H1 (cell line): Measurements from ENCODE around the gene PKP1. TPM values are rescaled to one million over a fixed set of nuclear protein-coding genes. Genes with fewer than 3 reads are reported as not detected.

Experiments
- CTCF ChIA-PET: fragments of 300-600 bp; sonication (Branson Sonifier 250); formaldehyde crosslinking; loops from one replicate; lab custom pipeline; 2021; ENCODE audit not compliant: partially characterized antibody; lab: Charles Lee
- POLR2A ChIA-PET: fragments of 300-600 bp; sonication (Branson Sonifier 250); formaldehyde crosslinking; loops from one replicate; lab custom pipeline; 2021; ENCODE audit warnings: inconsistent platforms; ENCODE audit not compliant: partially characterized antibody; lab: Charles Lee
- DNase-seq, 2 experiments: peaks; one replicate each; pipeline versions ENCODE4 v3.0.0 to v3.0.0-alpha.2; 2010 to 2022; ENCODE audit warnings: low spot score in 2 of 2, low read depth in 1 of 2, mixed read lengths in 1 of 2
- FAIRE-seq: peaks from 2 replicates; lab custom pipeline; 2011; peaks lifted over from hg19 to GRCh38; lab: Jason Lieb, UNC
- H2AFZ ChIP-seq: 2 replicates; pipeline ENCODE4 v1.8.1; 2012; ENCODE audit warnings: low read length, inconsistent platforms
- H2AK5ac ChIP-seq: 2 replicates; pipeline ENCODE4 v1.6.1; 2013; ENCODE audit warnings: low read depth, low read length
- H2BK120ac ChIP-seq: replicated peaks from 2 replicates; pipeline ENCODE3; 2013; ENCODE audit warnings: low read depth, low read length, inconsistent platforms
- H2BK12ac ChIP-seq: 2 replicates; pipeline ENCODE4 v1.6.1; 2013; ENCODE audit warnings: low read depth, low read length
- H2BK15ac ChIP-seq: 2 replicates; pipeline ENCODE4 v1.6.1; 2013; ENCODE audit warnings: low read length
- H2BK20ac ChIP-seq: 2 replicates; pipeline ENCODE4 v1.6.1; 2013; ENCODE audit warnings: low read length
- H2BK5ac ChIP-seq: 2 replicates; pipeline ENCODE4 v1.6.1; 2013; ENCODE audit warnings: low read depth, low read length
- H3K14ac ChIP-seq: 2 replicates; pipeline ENCODE4 v1.6.1; 2013; ENCODE audit warnings: inconsistent platforms; ENCODE audit not compliant: insufficient read length
- H3K18ac ChIP-seq: 2 replicates; pipeline ENCODE4 v1.6.1; 2013; ENCODE audit warnings: low read length; ENCODE audit errors: extremely low read depth
- H3K23ac ChIP-seq: 2 replicates; pipeline ENCODE4 v1.6.1; 2013; ENCODE audit warnings: inconsistent platforms; ENCODE audit not compliant: insufficient read length
- H3K23me2 ChIP-seq: 2 replicates; pipeline ENCODE4 v1.6.1; 2013; ENCODE audit warnings: low read depth, low read length
- H3K27ac ChIP-seq: 2 replicates; pipeline ENCODE4 v1.6.1; 2011; ENCODE audit warnings: low read depth, low read length, inconsistent platforms
- H3K27me3 ChIP-seq, 4 experiments: replicated peaks in 1 of 4; 1 replicate in 1 of 4; 2 replicates in 3 of 4; pipeline versions ENCODE4 v1.6.1 to v1.8.1; 2011 to 2013; ENCODE audit warnings: low read length in 3 of 4, mild to moderate bottlenecking in 3 of 4, inconsistent platforms in 2 of 4, mixed read lengths in 2 of 4, moderate library complexity in 1 of 4; ENCODE audit not compliant: control insufficient read depth in 3 of 4, insufficient read depth in 3 of 4; ENCODE audit errors: extremely low read depth in 1 of 4
- H3K36me3 ChIP-seq, 4 experiments: 2 replicates each; pipeline versions ENCODE4 v1.6.1 to v1.8.1; 2011 to 2013; ENCODE audit warnings: mild to moderate bottlenecking in 4 of 4, low read length in 3 of 4, moderate library complexity in 2 of 4, control low read depth in 1 of 4, inconsistent platforms in 1 of 4; ENCODE audit not compliant: insufficient read depth in 4 of 4, control insufficient read depth in 2 of 4
- H3K4ac ChIP-seq: replicated peaks from 2 replicates; pipeline ENCODE3; 2013; ENCODE audit warnings: low read length, low read depth, mixed read lengths, inconsistent platforms; ENCODE audit not compliant: insufficient read length
- H3K4me1 ChIP-seq, 4 experiments: replicated peaks in 1 of 4; 1 replicate in 1 of 4; 2 replicates in 3 of 4; pipeline versions ENCODE4 v1.6.1 to v1.8.1; 2011 to 2013; ENCODE audit warnings: low read length in 3 of 4, inconsistent platforms in 2 of 4, mixed read lengths in 1 of 4; ENCODE audit not compliant: insufficient read depth in 4 of 4, control insufficient read depth in 3 of 4
- H3K4me2 ChIP-seq, 2 experiments: 2 replicates each; pipeline versions ENCODE4 v1.6.1 to v1.8.1; 2011 to 2013; ENCODE audit warnings: low read depth in 2 of 2, low read length in 2 of 2, control low read depth in 1 of 2, inconsistent platforms in 1 of 2, mild to moderate bottlenecking in 1 of 2; ENCODE audit not compliant: insufficient read depth in 1 of 2
- H3K4me3 ChIP-seq, 4 experiments: fragments of 200-600, 300-600 bp in 1 of 4; sonication (generic), shearing (Covaris generic), sonication (Bioruptor Twin) in 1 of 4; 2 replicates each; pipeline versions ENCODE4 v1.5.1 to v1.8.1; 2011 to 2016; ENCODE audit warnings: low read length in 4 of 4, low read depth in 3 of 4, control low read depth in 2 of 4, inconsistent platforms in 2 of 4, mild to moderate bottlenecking in 2 of 4, mixed read lengths in 1 of 4, moderate library complexity in 1 of 4; ENCODE audit not compliant: insufficient read depth in 2 of 4; ENCODE audit errors: extremely low read depth in 1 of 4
- H3K56ac ChIP-seq: replicated peaks from 2 replicates; pipeline ENCODE3; 2013; ENCODE audit warnings: low read depth, mild to moderate bottlenecking, mixed read lengths, low read length, inconsistent platforms; ENCODE audit not compliant: insufficient read length
- H3K79me1 ChIP-seq: 2 replicates; pipeline ENCODE4 v1.6.1; 2013; ENCODE audit warnings: low read depth, low read length, control low read depth
- H3K79me2 ChIP-seq, 2 experiments: 2 replicates each; pipeline versions ENCODE4 v1.6.1 to v1.8.1; 2012 to 2013; ENCODE audit warnings: low read length in 2 of 2, mild to moderate bottlenecking in 2 of 2, inconsistent platforms in 1 of 2; ENCODE audit not compliant: insufficient read depth in 2 of 2, control insufficient read depth in 1 of 2
- H3K9ac ChIP-seq, 4 experiments: replicated peaks in 1 of 4; 1 replicate in 1 of 4; 2 replicates in 3 of 4; pipeline versions ENCODE4 v1.6.1 to v1.8.1; 2011 to 2013; ENCODE audit warnings: low read depth in 3 of 4, low read length in 3 of 4, control low read depth in 2 of 4, mild to moderate bottlenecking in 2 of 4, moderate library complexity in 2 of 4, inconsistent platforms in 1 of 4; ENCODE audit errors: extremely low read depth in 1 of 4
- H3K9me3 ChIP-seq, 2 experiments: 2 replicates each; pipeline versions ENCODE4 v1.6.1 to v1.8.1; 2012 to 2013; ENCODE audit warnings: mild to moderate bottlenecking in 2 of 2, moderate library complexity in 2 of 2, control low read depth in 1 of 2, inconsistent platforms in 1 of 2, low read depth in 1 of 2, low read length in 1 of 2, mixed read lengths in 1 of 2; ENCODE audit not compliant: insufficient read depth in 2 of 2
- H4K20me1 ChIP-seq, 2 experiments: replicated peaks in 1 of 2; 2 replicates each; pipeline versions ENCODE3 to v1.8.1; 2011 to 2013; ENCODE audit warnings: inconsistent platforms in 2 of 2, low read length in 2 of 2, mild to moderate bottlenecking in 1 of 2; ENCODE audit not compliant: insufficient read depth in 2 of 2, control insufficient read depth in 1 of 2
- H4K5ac ChIP-seq: 2 replicates; pipeline ENCODE4 v1.6.1; 2013; ENCODE audit warnings: low read length, low read depth, mixed read lengths, inconsistent platforms; ENCODE audit not compliant: insufficient read length
- H4K8ac ChIP-seq: 2 replicates; pipeline ENCODE4 v1.8.0; 2013; ENCODE audit warnings: mild to moderate bottlenecking, moderate library complexity, low read length, inconsistent platforms; ENCODE audit not compliant: insufficient read depth; ENCODE audit errors: extremely low read depth
- H4K91ac ChIP-seq: replicated peaks from 2 replicates; pipeline ENCODE3; 2013; ENCODE audit warnings: low read length, mixed read lengths, inconsistent platforms; ENCODE audit not compliant: insufficient read length
- CBX5 ChIP-seq: fragments of 300-800, 300-1000 bp; sonication (generic); IDR thresholded peaks from 2 replicates; pipeline ENCODE4 v1.7.1; 2016; ENCODE audit warnings: antibody characterized with exemption, low read length, low read depth
- MAFK ChIP-seq: IDR thresholded peaks from 2 replicates; pipeline ENCODE4 v1.6.1; 2012; ENCODE audit warnings: low read depth, mild to moderate bottlenecking, improper control_type of control experiment, low read length
- RXRA ChIP-seq: IDR thresholded peaks from 2 replicates; pipeline ENCODE4 v1.6.1; 2011; ENCODE audit warnings: low read depth, mild to moderate bottlenecking, low read length, moderate library complexity; ENCODE audit not compliant: insufficient read depth
- YY1 ChIP-seq: IDR thresholded peaks from 2 replicates; pipeline ENCODE4 v1.6.1; 2011; ENCODE audit warnings: low read depth, mild to moderate bottlenecking, low read length
- WGBS, 2 experiments: shearing (Covaris generic) in 1 of 2; methylation state at CpG; one replicate each; pipeline versions ENCODE4 v1.1.6 to v1.1.7; 2013 to 2015; ENCODE audit warnings: low lambda C conversion rate in 2 of 2, mixed read lengths in 2 of 2, inconsistent platforms in 1 of 2, low coverage in 1 of 2, missing lambda C conversion rate in 1 of 2; ENCODE audit not compliant: insufficient replicate concordance in 2 of 2, insufficient coverage in 1 of 2, insufficient read length in 1 of 2; ENCODE audit errors: extremely low coverage in 1 of 2, missing lambda C conversion rate in 1 of 2; 5-methylcytosine and 5-hydroxymethylcytosine counted together
- polyA plus RNA-seq, 7 experiments: library from polyadenylated mRNA; depleted of rRNA in 3 of 7; stranded (reverse) in 5 of 7; unstranded in 2 of 7; fragments of >200 nt in 5 of 7; fragments of 200-250 nt in 2 of 7; gene quantifications; 1 replicate in 5 of 7; 2 replicates in 1 of 7; 4 replicates in 1 of 7; pipeline versions ENCODE4 v1.2.1 to v1.2.3, GENCODE V29; 2011 to 2013; ENCODE audit warnings: missing spikeins in 2 of 7, mixed read lengths in 2 of 7
- total RNA-seq: library from RNA; stranded (reverse); fragmentation: NEBNext Ultra II Directional; extraction: Animal tissue kit (Norgen Biotek cat#: 25700); gene quantifications from 2 replicates; pipeline ENCODE4 v1.2.1, GENCODE V29; 2021

PKP1 gene
- total and polyA plus RNA-seq, 2 of the 8 experiments (the other 6 are each of a cell fraction or from before 2014, with no cell fraction given) = 0.21 to 0.95 TPM

DNA sequence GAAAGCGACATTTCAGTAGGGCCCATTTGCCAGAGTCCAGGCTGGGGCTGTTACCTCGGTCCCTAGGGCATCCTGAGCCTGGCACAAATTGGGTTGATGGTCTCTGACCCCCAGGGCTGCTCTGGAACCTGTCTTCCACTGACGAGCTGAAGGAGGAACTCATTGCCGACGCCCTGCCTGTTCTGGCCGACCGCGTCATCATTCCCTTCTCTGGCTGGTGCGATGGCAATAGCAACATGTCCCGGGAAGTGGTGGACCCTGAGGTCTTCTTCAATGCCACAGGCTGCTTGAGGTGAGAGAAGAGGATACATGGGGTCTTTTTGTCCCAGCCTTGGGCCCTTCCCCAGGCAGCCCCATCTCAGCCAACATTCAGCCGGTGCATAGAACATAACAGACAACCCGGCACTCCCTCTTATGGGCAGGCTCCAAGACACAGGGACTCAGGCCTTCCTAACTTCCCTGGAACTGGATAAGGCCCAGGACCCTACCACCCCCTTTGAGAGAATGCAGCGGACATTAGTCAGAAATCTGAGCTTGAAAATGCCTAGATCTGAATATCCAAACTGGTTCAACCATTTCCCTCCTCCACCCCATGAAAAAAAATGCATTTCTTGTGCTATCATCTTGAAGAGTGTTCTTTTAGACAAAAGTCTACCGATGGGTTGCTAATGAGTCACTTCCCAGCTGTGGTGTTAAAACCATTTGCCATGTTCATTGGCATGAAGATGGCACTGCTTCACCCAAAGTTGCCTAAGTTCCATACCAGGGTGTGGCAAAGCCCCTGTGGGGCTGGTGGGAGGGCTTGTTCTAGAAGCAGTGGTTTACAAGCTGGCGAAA lies 35.4 kb downstream of the PKP1 start:
- Histone ChIP-seq H3K4ac (no peak overlapping the region), H4K8ac (no peak overlapping the region), H3K79me1 (no peaks in the 10 kb centered on the region), H4K91ac (no peak overlapping the region), H2BK120ac (no peak overlapping the region), H2BK15ac (no peak overlapping the region), H2BK12ac (no peak overlapping the region), H3K4me1 (no peaks in the 10 kb centered on the region), H2AK5ac (no peak overlapping the region), H4K5ac (no peak overlapping the region), H2BK20ac (no peak overlapping the region), H2BK5ac (no peak overlapping the region), H3K36me3 (no peaks in the 10 kb centered on the region), H3K4me3 (no peak overlapping the region), H3K27me3 (no peaks in the 10 kb centered on the region; a peak in 1 of 7 replicates), H4K20me1 (no peaks in the 10 kb centered on the region), H3K9ac (no peak overlapping the region), H3K4me2 (no peak overlapping the region), H3K23ac (no peak overlapping the region), H2AFZ (no peak overlapping the region), H3K56ac (no peak overlapping the region), H3K23me2 (no peaks in the 10 kb centered on the region; the same call in 1 of the 2 replicates), H3K9me3 (no peaks in the 10 kb centered on the region), H3K27ac (no peak overlapping the region), H3K18ac (no peak overlapping the region), H3K79me2 (no peaks in the 10 kb centered on the region), H3K14ac (no peak overlapping the region)
- DNase-seq (no peak), FAIRE-seq (no peak)
- CTCF ChIA-PET = interaction anchor here (1.0 to 13.6 kb wide), 11 partner anchors 11 to 97 kb away, joined by 3 to 151 read pairs (median 4); no protein-coding TSS in a partner anchor
- POLR2A ChIA-PET = no interaction called here
- TF ChIP-seq CBX5 = no peak
- TF ChIP-seq YY1 = no peak
- no peak for TF ChIP-seq MAFK
- no peak for TF ChIP-seq RXRA
- WGBS, 2 experiments = 78% methylated on average over 15 of the region's 15 CpGs; no CpG with 5 or more reads in 1 of the 2 experiments
